H9 (cell line): ENCODE data around the gene DDX49. TPM values are rescaled to one million over a fixed set of nuclear protein-coding genes. Genes with fewer than 3 reads are reported as not detected.

Experiments used
- DNase-seq: peaks from one replicate; pipeline ENCODE4 v3.0.0-alpha.2; 2017
- H2AFZ ChIP-seq: one replicate; pipeline ENCODE4 v1.6.1; 2013; ENCODE audit warnings: mild to moderate bottlenecking, low read length, control low read depth, moderate library complexity
- H2AK5ac ChIP-seq: 2 replicates; pipeline ENCODE4 v1.6.1; 2013; ENCODE audit warnings: low read length, control low read depth, mixed read lengths; ENCODE audit not compliant: insufficient read length
- H2BK120ac ChIP-seq: one replicate; pipeline ENCODE4 v1.6.1; 2013; ENCODE audit warnings: low read depth, mild to moderate bottlenecking, low read length, control low read depth, inconsistent platforms; ENCODE audit not compliant: poor library complexity, severe bottlenecking
- H2BK12ac ChIP-seq: 2 replicates; pipeline ENCODE4 v1.6.1; 2013; ENCODE audit warnings: low read length, control low read depth, mixed read lengths, low read depth; ENCODE audit not compliant: insufficient read length
- H2BK15ac ChIP-seq: 2 replicates; pipeline ENCODE4 v1.6.1; 2013; ENCODE audit warnings: low read depth, low read length, control low read depth
- H2BK20ac ChIP-seq: one replicate; pipeline ENCODE4 v1.6.1; 2013; ENCODE audit warnings: low read depth, mild to moderate bottlenecking, low read length, control low read depth, inconsistent platforms; ENCODE audit not compliant: poor library complexity, severe bottlenecking
- H2BK5ac ChIP-seq: 2 replicates; pipeline ENCODE4 v1.6.1; 2013; ENCODE audit warnings: low read length, control low read depth, mixed read lengths; ENCODE audit not compliant: insufficient read length
- H3K14ac ChIP-seq: 2 replicates; pipeline ENCODE4 v1.6.1; 2013; ENCODE audit warnings: low read length, control low read depth; ENCODE audit not compliant: insufficient read depth
- H3K18ac ChIP-seq: 2 replicates; pipeline ENCODE4 v1.6.1; 2013; ENCODE audit warnings: low read depth, mild to moderate bottlenecking, mixed read lengths, low read length, control low read depth; ENCODE audit not compliant: insufficient read length
- H3K23ac ChIP-seq: 2 replicates; pipeline ENCODE4 v1.6.1; 2013; ENCODE audit warnings: low read length, control low read depth, mixed read lengths, low read depth; ENCODE audit not compliant: insufficient read length
- H3K23me2 ChIP-seq: 2 replicates; pipeline ENCODE4 v1.6.1; 2013; ENCODE audit warnings: low read depth, mild to moderate bottlenecking, mixed read lengths, low read length, control low read depth; ENCODE audit not compliant: insufficient read length, poor library complexity, severe bottlenecking
- H3K27ac ChIP-seq: 2 replicates; pipeline ENCODE4 v1.5.1; 2013; ENCODE audit warnings: low read length, control low read depth, mixed read lengths, low read depth; ENCODE audit not compliant: insufficient read length
- H3K27me3 ChIP-seq: 2 replicates; pipeline ENCODE4 v1.6.1; 2013; ENCODE audit warnings: low read length, control low read depth, inconsistent platforms; ENCODE audit not compliant: insufficient read depth
- H3K4ac ChIP-seq: 2 replicates; pipeline ENCODE4 v1.6.1; 2013; ENCODE audit warnings: low read depth, mild to moderate bottlenecking, control low read depth, inconsistent platforms, low read length, moderate library complexity
- H3K4me1 ChIP-seq: 2 replicates; pipeline ENCODE4 v1.6.1; 2013; ENCODE audit warnings: low read length, control low read depth, inconsistent platforms; ENCODE audit not compliant: insufficient read depth
- H3K4me2 ChIP-seq: 2 replicates; pipeline ENCODE4 v1.6.1; 2013; ENCODE audit warnings: low read length, control low read depth, mixed read lengths; ENCODE audit not compliant: insufficient read length, insufficient read depth
- H3K56ac ChIP-seq: 2 replicates; pipeline ENCODE4 v1.6.1; 2013; ENCODE audit warnings: low read depth, mild to moderate bottlenecking, mixed read lengths, low read length, control low read depth; ENCODE audit not compliant: insufficient read length
- H3K79me1 ChIP-seq: 2 replicates; pipeline ENCODE4 v1.6.1; 2013; ENCODE audit warnings: low read depth, mild to moderate bottlenecking, moderate library complexity, low read length, control low read depth, inconsistent platforms; ENCODE audit not compliant: insufficient read depth, poor library complexity, severe bottlenecking
- H3K79me2 ChIP-seq: 2 replicates; pipeline ENCODE4 v1.6.1; 2013; ENCODE audit warnings: low read length, control low read depth, inconsistent platforms; ENCODE audit not compliant: insufficient read depth
- H3K9ac ChIP-seq: 2 replicates; pipeline ENCODE4 v1.6.1; 2013; ENCODE audit warnings: low read length, control low read depth, mixed read lengths; ENCODE audit not compliant: insufficient read length; ENCODE audit errors: extremely low read depth
- H3K9me3 ChIP-seq: one replicate; pipeline ENCODE4 v1.6.1; 2013; ENCODE audit warnings: low read depth, low read length, inconsistent platforms; ENCODE audit not compliant: control insufficient read depth
- H3T11ph ChIP-seq: one replicate; pipeline ENCODE4 v1.6.1; 2013; ENCODE audit warnings: mild to moderate bottlenecking, low read length, control low read depth, inconsistent platforms
- H4K20me1 ChIP-seq: one replicate; pipeline ENCODE4 v1.6.1; 2013; ENCODE audit not compliant: control insufficient read depth, insufficient read length, insufficient read depth
- H4K5ac ChIP-seq: 2 replicates; pipeline ENCODE4 v1.6.1; 2013; ENCODE audit warnings: low read depth, mild to moderate bottlenecking, mixed read lengths, low read length, control low read depth; ENCODE audit not compliant: insufficient read length
- H4K8ac ChIP-seq: replicated peaks from 2 replicates; pipeline ENCODE4 v1.6.1; 2013; ENCODE audit warnings: low read length, control low read depth, mixed read lengths, low read depth; ENCODE audit not compliant: insufficient read length
- H4K91ac ChIP-seq: 2 replicates; pipeline ENCODE4 v1.6.1; 2013; ENCODE audit warnings: low read depth, mild to moderate bottlenecking, moderate library complexity, mixed read lengths, low read length, control low read depth; ENCODE audit not compliant: insufficient read length
- H3K27ac Mint-ChIP-seq, 3 experiments: 2 replicates in 2 of 3; 3 replicates in 1 of 3; pipeline ENCODE4 v1.8.0; 2020 to 2021; ENCODE audit warnings: mixed read lengths in 3 of 3, mild to moderate bottlenecking in 1 of 3, moderate library complexity in 1 of 3
- H3K27me3 Mint-ChIP-seq: 2 replicates; pipeline ENCODE4 v1.8.0; 2021; ENCODE audit warnings: low read depth, mild to moderate bottlenecking, moderate library complexity, mixed read lengths
- H3K36me3 Mint-ChIP-seq, 3 experiments: 2 replicates in 2 of 3; 3 replicates in 1 of 3; pipeline ENCODE4 v1.8.0; 2020 to 2021; ENCODE audit warnings: low read depth in 3 of 3, mixed read lengths in 3 of 3; ENCODE audit not compliant: insufficient read depth in 1 of 3
- H3K4me1 Mint-ChIP-seq, 2 experiments: 2 replicates each; pipeline ENCODE4 v1.8.0; 2020; ENCODE audit warnings: mixed read lengths in 2 of 2
- H3K4me3 Mint-ChIP-seq, 2 experiments: 2 replicates in 1 of 2; 3 replicates in 1 of 2; pipeline ENCODE4 v1.8.0; 2020 to 2021; ENCODE audit warnings: mild to moderate bottlenecking in 2 of 2, mixed read lengths in 2 of 2, moderate library complexity in 1 of 2
- H3K9me3 Mint-ChIP-seq, 2 experiments: 2 replicates in 1 of 2; 3 replicates in 1 of 2; pipeline ENCODE4 v1.8.0; 2020; ENCODE audit warnings: mild to moderate bottlenecking in 2 of 2, mixed read lengths in 2 of 2, moderate library complexity in 1 of 2
- WGBS: extraction: QIAGEN DNeasy Blood & Tissue Kit; methylation state at CpG from one replicate; pipeline ENCODE4 v1.1.7; 2013; ENCODE audit warnings: missing lambda C conversion rate, low lambda C conversion rate, mixed read lengths; ENCODE audit not compliant: insufficient read length; ENCODE audit errors: extremely low coverage; 5-methylcytosine and 5-hydroxymethylcytosine counted together
- total RNA-seq: library from RNA; stranded (reverse); gene quantifications from 2 replicates; pipeline ENCODE4 v1.2.1, GENCODE V29; 2021
- TF ChIP-seq, protein P1 (sequence below): fragments of 200-600 bp; sonication (generic); conservative IDR thresholded peaks from 3 replicates; pipeline ENCODE4 v1.8.0; 2021; ENCODE audit warnings: antibody characterized with exemption, mild to moderate bottlenecking

Gene DDX49
- total RNA-seq, 1 experiment from 2014 or later, result 52.3 TPM

DNA sequence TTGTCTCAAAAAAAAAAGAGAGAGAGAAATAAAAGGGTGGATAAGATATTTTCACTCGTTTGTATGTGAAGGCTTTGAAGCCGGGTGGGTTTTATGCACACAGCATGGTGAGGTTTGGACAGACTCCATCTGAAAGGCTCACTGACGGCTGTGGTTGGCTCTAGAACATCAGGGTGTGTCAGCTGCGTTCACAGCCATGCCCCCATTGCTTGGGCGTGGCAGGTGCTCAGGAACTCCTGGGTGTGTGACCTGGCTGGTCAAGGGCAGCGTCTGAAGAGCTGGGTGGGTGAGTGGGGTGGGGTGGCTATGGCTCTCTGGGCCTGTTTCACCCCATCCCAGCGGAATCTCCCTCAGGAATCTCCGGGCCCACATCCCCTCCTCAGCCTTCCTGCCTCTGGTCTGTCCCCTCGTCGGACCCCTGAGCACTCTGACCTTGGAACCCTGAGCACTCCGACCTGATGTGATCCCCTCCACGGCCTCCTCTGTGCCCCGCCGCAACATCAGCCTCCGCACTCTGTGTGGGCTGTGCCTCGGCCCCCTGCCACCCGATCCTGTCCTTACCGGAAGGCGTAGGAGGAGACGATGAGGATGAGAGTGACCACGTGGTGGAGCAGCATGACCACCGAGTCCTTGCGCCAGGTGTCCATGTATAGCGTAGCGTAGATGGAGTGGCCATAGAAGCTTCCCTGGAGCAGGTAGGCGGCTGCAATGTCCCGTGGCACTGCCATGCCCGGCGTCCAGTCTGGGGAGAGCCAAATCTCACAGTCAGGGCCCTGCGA, 35.8 kb upstream of the DDX49 start:
- Histone ChIP-seq H2AFZ (no peak overlapping the region), H4K8ac (no peak overlapping the region), H3K56ac (no peak overlapping the region), H2BK15ac (no peak overlapping the region), H3T11ph (no peak overlapping the region), H4K5ac (no peak overlapping the region), H3K23me2 (peaks cover 3% of the 10 kb centered on the region), H3K27me3 (no peaks in the 10 kb centered on the region), H3K18ac (no peak overlapping the region), H3K14ac (no peak overlapping the region), H2AK5ac (no peak overlapping the region), H2BK12ac (no peak overlapping the region), H3K4ac (no peak overlapping the region), H3K27ac (no peak overlapping the region), H3K79me2 (no peaks in the 10 kb centered on the region), H2BK20ac (no peak overlapping the region), H4K91ac (no peak overlapping the region), H3K79me1 (no peaks in the 10 kb centered on the region), H3K4me2 (no peak overlapping the region), H2BK5ac (no peak overlapping the region), H3K9ac (no peak overlapping the region), H3K9me3 (no peaks in the 10 kb centered on the region), H3K23ac (no peak overlapping the region), H4K20me1 (no peaks in the 10 kb centered on the region), H2BK120ac (no peak overlapping the region), H3K4me1 (no peaks in the 10 kb centered on the region)
- Mint-ChIP-seq H3K27me3 (no peaks in the 10 kb centered on the region), H3K36me3 (peaks cover 25 to 58% (median 36%) of the 10 kb centered on the region in 3 experiments), H3K4me1 (no peaks in the 10 kb centered on the region), H3K27ac (no peak overlapping the region), H3K9me3 (no peaks in the 10 kb centered on the region; a peak in 3 of 5 replicates), H3K4me3 (no peak overlapping the region; a peak in 1 of 5 replicates)
- DNase-seq, result peak; percentile 24
- no CpG with 5 or more reads among the region's 30 CpGs for WGBS
- TF ChIP-seq, protein P1, sequence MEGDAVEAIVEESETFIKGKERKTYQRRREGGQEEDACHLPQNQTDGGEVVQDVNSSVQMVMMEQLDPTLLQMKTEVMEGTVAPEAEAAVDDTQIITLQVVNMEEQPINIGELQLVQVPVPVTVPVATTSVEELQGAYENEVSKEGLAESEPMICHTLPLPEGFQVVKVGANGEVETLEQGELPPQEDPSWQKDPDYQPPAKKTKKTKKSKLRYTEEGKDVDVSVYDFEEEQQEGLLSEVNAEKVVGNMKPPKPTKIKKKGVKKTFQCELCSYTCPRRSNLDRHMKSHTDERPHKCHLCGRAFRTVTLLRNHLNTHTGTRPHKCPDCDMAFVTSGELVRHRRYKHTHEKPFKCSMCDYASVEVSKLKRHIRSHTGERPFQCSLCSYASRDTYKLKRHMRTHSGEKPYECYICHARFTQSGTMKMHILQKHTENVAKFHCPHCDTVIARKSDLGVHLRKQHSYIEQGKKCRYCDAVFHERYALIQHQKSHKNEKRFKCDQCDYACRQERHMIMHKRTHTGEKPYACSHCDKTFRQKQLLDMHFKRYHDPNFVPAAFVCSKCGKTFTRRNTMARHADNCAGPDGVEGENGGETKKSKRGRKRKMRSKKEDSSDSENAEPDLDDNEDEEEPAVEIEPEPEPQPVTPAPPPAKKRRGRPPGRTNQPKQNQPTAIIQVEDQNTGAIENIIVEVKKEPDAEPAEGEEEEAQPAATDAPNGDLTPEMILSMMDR, result no peak
